NCI-H524 (cell line): ENCODE measurements around the gene MCRS1.
"Not testable (repeated sequence)": the region's sequence is repeated elsewhere in the genome, so short reads cannot be mapped to it uniquely, and the experiment has no call there.

Experiments used
- DNase-seq, 2 experiments: peaks; one replicate each; lab custom pipeline; 2025; lab: John Stamatoyannopoulos, UW

Gene MCRS1

DNA sequence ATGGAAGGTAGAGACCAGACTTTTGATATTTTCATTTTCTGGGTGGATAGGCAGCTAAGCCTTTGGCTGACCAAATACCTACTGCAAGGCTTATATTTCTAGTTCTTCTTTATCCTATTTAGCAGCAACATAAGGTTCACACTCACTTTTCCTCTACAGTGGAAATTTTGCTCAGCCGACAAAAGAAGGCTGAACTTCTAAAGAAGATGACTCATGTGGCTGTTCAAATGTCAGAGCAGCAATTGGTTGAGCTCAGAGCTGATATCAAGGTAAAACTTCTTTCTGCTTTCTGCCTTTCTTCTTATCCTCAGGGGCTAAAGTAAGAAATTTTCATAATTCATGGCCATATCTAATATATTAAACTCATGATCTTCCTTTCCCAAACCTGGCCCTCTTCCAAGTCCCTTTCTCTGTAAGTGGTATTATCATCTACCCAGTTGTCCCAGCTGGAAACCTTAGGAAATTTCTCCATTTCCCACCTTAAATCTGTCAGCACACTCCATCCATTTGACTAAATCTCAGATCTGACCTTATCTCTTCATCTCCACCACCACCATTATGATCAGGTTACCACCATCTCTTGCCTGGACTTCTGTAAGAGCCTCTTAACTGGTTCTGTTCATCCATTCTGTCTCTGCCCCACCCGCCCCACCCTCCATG, 48.9 kb downstream of the MCRS1 start:
- peak in 1 of 2 experiments; percentile 77 for DNase-seq

DNA sequence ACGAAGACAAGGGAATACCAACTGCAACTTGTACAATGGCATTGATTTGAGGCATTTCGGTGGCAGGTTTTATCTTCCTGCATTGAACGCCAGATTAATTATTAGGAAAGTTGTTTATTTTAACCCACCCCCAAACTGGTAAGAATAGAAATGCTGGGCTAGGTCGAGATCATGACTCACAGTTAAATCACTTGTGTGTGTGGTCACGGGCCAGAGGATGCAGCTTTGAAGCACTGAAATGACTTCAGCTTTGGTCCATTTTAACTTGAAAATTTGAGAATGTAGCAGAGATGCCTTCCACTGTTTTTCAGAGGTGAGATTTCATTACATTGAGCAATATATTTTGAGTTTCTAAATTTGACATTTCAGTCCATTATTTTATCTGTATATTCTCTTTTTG, 52.7 kb downstream of the MCRS1 start:
- DNase-seq: no peak

GRCh38 chr12:49512546-49512945, 55.4 kb downstream of the MCRS1 start:
- no peak for DNase-seq

DNA sequence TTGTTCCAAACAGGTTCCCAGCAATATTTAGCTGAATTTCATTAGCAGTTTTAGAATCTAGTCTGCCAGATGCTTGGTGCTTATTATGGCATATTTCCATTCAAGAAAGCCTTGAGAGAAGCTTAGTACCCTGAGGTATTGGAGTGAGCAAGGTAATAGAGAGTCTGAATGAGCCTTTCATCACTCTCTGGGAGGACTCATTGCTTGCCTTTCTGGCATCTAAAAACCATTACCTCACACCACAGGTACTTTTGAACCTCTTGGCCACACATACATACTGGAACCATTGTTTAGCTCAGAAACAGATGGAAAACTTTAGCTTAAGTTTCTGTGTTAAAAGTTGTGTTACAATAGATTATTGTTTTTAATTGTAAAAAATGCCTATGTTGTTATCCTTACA, 56.5 kb downstream of the MCRS1 start:
- no peak for DNase-seq

DNA sequence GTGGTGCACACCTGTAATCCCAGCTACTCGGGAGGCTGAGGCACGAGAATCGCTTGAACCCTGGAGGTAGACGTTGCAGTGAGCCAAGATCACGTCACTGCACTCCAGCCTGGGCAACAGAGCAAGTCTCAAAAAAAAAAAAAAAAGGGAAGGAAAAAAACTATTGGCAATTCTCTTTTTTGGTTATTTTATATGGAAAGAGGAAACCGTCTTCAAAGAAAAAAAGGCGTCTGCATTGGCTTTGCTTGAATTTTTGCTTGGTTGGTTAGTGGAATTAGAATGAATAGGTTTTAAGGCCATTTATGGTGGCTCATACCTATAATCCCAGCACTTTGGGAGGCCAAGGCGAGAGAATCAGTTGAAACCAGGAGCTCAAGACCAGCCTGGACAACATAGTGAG, 58.3 kb downstream of the MCRS1 start:
- not testable (repeated sequence) for DNase-seq
